Transverse colon (tissue), 4 donors: ENCODE data around the gene ZBTB37. TPM values are rescaled to one million over a fixed set of nuclear protein-coding genes. Genes with fewer than 3 reads are reported as not detected.

Experiments
- DNase-seq: peaks from one replicate; pipeline ENCODE4 v3.0.0-alpha.2; 2019
- H3K27ac ChIP-seq, 4 donors: fragments of 200-600 bp; sonication (generic); 2 replicates each; pipeline ENCODE4 v1.5.1; 2016 to 2018; ENCODE audit warnings: inconsistent platforms in 4 of 4
- H3K27me3 ChIP-seq: fragments of 200-600 bp; sonication (generic); 2 replicates; pipeline ENCODE4 v1.5.1; 2017; ENCODE audit warnings: inconsistent platforms
- H3K36me3 ChIP-seq, 4 donors: fragments of 200-600 bp; sonication (generic); 2 replicates each; pipeline ENCODE4 v1.5.1; 2017 to 2019; ENCODE audit warnings: inconsistent platforms in 4 of 4
- H3K4me1 ChIP-seq, 4 donors: fragments of 200-600 bp; sonication (generic); 2 replicates each; pipeline ENCODE4 v1.5.1; 2017 to 2020; ENCODE audit warnings: inconsistent platforms in 4 of 4
- H3K4me3 ChIP-seq, 4 donors: fragments of 200-600 bp; sonication (generic); 1 replicate in 1 of 4; 2 replicates in 3 of 4; pipeline versions ENCODE4 v1.5.1 to v1.6.1; 2017 to 2019; ENCODE audit warnings: inconsistent platforms in 4 of 4
- H3K9me3 ChIP-seq, 2 donors: fragments of 200-600 bp; sonication (generic); 2 replicates each; pipeline ENCODE4 v1.5.1; 2017 to 2019; ENCODE audit warnings: inconsistent platforms in 2 of 2
- EP300 ChIP-seq: sonication (generic); formaldehyde crosslinking; IDR thresholded peaks from one replicate; pipeline ENCODE4 v1.6.1; 2017; ENCODE audit warnings: antibody characterized with exemption, low read depth
- POLR2A ChIP-seq: fragments of 450-650 bp; IDR thresholded peaks from one replicate; pipeline ENCODE4 v1.6.1; 2016; ENCODE audit warnings: antibody characterized with exemption, mild to moderate bottlenecking, moderate library complexity
- POLR2AphosphoS5 ChIP-seq, 3 donors: sonication (generic); formaldehyde crosslinking; IDR thresholded peaks; one replicate each; pipeline ENCODE4 v1.6.1; 2016; ENCODE audit warnings: antibody characterized with exemption in 3 of 3
- WGBS, 2 donors: methylation state at CpG; one replicate each; pipeline ENCODE4 v1.1.5; 2018; ENCODE audit warnings: low coverage in 1 of 2; 5-methylcytosine and 5-hydroxymethylcytosine counted together
- in situ Hi-C, 4 donors: fragments of 200-750 bp; cut with MboI; loops; one replicate each; pipeline versions ENCODE4 v1.15.0 to v1.15.1; 2017; ENCODE audit warnings: low sequenced_read_pairs in 3 of 4, low pct_ligation_motif_present in 1 of 4, low pct_unique_long_range_greater_than_20kb in 1 of 4
- intact Hi-C: fragments of 100-400 bp; cut with DNase I; formaldehyde crosslinking; loops from one replicate; pipeline ENCODE4 v1.15.1; 2023; ENCODE audit warnings: low total_unique reads
- total RNA-seq, 4 donors: library from RNA; depleted of rRNA; stranded (reverse); fragments of >200 nt; gene quantifications; one replicate each; pipeline ENCODE4 v1.1.0, GENCODE V29; 2016
- TF ChIP-seq, protein P1 (sequence below), 5 experiments: fragments of 200-600 bp in 3 of 5; fragments of 450-650 bp in 2 of 5; sonication (generic) in 3 of 5; IDR thresholded peaks; 1 replicate in 2 of 5; 2 replicates in 3 of 5; pipeline ENCODE4 v1.5.1; 2016 to 2017; ENCODE audit warnings: antibody characterized with exemption in 5 of 5, inconsistent platforms in 3 of 5, mild to moderate bottlenecking in 2 of 5, moderate library complexity in 1 of 5

ZBTB37 gene
- total RNA-seq, 4 donors from 2014 or later: 4.6 to 8.3 (median 6.9) TPM

DNA sequence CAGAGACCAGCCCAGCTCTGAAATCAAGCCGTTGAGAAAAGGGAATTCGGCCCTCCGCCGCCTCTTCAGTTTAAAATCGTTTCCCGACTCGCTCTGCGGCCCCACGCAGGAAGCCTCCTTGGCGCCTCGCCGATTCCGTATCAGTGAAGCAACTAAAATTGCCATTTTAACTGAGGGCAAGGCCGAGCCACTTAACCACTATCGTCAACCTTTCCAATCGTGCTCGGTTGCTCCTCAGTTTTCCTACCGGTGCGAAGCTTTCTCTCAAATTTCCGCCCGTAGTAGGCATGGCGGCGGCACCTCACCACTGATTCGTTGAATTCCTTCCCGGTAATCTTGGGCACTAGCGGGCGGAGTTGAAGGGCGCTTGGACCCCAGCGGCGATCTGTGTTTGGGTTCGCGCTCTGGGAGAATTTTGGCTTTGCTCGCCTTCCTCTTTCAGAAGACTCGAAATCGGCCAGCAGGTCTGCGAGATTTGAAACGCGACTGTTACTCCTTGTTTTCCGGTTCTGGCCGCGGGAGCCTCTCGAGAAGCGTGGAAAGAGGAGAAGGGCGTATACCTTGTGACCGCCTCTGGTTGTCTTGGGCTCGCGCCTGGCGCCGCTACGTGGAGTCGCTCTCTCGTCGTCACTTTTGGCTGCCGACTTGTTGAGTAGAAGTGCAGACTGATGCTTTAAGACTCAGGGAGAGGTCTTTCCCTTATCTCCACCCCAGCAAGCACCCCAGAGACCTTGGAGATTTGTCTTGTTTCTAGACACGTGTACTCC, 43.7 kb upstream of the ZBTB37 start, which contains the start of the genes CENPL and DARS2:
CENPL (minus strand) TSS at position 569 of the 767 bp plus-strand sequence. CDS start 13,584 bp downstream, outside the sequence.
DARS2 (plus strand) TSS at position 359 of the 767 bp plus-strand sequence. CDS start 557 bp downstream, outside the sequence.
- intact Hi-C loops: loop anchor here (10.0 kb wide), 1 partner anchor 400 kb away; no protein-coding TSS in a partner anchor
- peak; percentile 96 for DNase-seq
- no peak for TF ChIP-seq EP300
- TF ChIP-seq POLR2A: peak; percentile 62
- TF ChIP-seq, protein P1, sequence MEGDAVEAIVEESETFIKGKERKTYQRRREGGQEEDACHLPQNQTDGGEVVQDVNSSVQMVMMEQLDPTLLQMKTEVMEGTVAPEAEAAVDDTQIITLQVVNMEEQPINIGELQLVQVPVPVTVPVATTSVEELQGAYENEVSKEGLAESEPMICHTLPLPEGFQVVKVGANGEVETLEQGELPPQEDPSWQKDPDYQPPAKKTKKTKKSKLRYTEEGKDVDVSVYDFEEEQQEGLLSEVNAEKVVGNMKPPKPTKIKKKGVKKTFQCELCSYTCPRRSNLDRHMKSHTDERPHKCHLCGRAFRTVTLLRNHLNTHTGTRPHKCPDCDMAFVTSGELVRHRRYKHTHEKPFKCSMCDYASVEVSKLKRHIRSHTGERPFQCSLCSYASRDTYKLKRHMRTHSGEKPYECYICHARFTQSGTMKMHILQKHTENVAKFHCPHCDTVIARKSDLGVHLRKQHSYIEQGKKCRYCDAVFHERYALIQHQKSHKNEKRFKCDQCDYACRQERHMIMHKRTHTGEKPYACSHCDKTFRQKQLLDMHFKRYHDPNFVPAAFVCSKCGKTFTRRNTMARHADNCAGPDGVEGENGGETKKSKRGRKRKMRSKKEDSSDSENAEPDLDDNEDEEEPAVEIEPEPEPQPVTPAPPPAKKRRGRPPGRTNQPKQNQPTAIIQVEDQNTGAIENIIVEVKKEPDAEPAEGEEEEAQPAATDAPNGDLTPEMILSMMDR (IDR thresholded peaks at IDR 0.05): peak in 1 of 5 experiments; percentile 28
- peak; percentile 43 to 69 (median 55) for TF ChIP-seq POLR2AphosphoS5 (IDR thresholded peaks at IDR 0.05)
- 0 to 1% methylated on average over 1 to 55 of the region's 55 CpGs for WGBS, 2 donors
- H3K36me3 ChIP-seq: no peaks in the 10 kb centered on the region
- peak within 1 kb of the TSS; percentile 48 to 89 (median 64) for H3K4me3 ChIP-seq
- H3K9me3 ChIP-seq: no peaks in the 10 kb centered on the region
- H3K27ac ChIP-seq: peak within 1 kb of the TSS; percentile 91 to 94 (median 92)
- no peaks in the 10 kb centered on the region for H3K27me3 ChIP-seq
- H3K4me1 ChIP-seq: peaks cover 8 to 32% (median 8%) of the 10 kb centered on the region in 4 donors
- in situ Hi-C loops: loop anchor here in 3 of 4 donors (10.0 to 25.0 kb wide), 3 partner anchors 387 to 1087 kb away; no protein-coding TSS in a partner anchor

DNA sequence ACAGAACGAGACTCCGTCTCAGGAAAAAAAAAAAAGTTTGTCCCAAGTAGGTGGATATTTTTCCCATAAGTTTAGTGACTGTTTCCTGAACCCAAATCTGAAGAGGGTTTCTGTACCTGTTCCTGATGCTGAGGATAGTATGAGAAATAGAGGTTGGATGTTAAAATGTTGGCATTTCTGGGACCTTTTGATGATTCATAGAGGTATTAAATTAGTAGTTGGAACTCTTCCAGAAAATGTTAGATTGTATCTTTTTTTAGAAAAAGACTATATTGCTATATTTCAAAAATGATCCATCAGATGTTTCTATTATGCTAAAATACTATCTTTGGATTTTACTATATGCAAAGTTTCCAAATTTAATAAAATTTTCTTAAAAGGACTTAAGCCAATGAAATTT, 40.6 kb upstream of the ZBTB37 start:
- no peaks in the 10 kb centered on the region for H3K9me3 ChIP-seq
- H3K36me3 ChIP-seq: peaks cover 0 to 20% (median 0%) of the 10 kb centered on the region in 4 donors
- intact Hi-C loops (loop anchor here (10.0 kb wide), 1 partner anchor 403 kb away; no protein-coding TSS in a partner anchor), in situ Hi-C loops (loop anchor here in 1 of 4 donors (10.0 kb wide), 1 partner anchor 393 kb away; no protein-coding TSS in a partner anchor)
- H3K4me1 ChIP-seq: peaks cover 8 to 27% (median 8%) of the 10 kb centered on the region in 4 donors
- H3K27ac ChIP-seq: no peak overlapping the region
- no peak for DNase-seq
- TF ChIP-seq, protein P1 (IDR thresholded peaks at IDR 0.05): no peak
- TF ChIP-seq POLR2AphosphoS5 (IDR thresholded peaks at IDR 0.05) (no peak), EP300 (no peak), POLR2A (no peak)
- WGBS, 2 donors: 84 to 88% methylated on average over 2 of the region's 2 CpGs
- no peaks in the 10 kb centered on the region for H3K27me3 ChIP-seq
- no peak overlapping the region for H3K4me3 ChIP-seq

DNA sequence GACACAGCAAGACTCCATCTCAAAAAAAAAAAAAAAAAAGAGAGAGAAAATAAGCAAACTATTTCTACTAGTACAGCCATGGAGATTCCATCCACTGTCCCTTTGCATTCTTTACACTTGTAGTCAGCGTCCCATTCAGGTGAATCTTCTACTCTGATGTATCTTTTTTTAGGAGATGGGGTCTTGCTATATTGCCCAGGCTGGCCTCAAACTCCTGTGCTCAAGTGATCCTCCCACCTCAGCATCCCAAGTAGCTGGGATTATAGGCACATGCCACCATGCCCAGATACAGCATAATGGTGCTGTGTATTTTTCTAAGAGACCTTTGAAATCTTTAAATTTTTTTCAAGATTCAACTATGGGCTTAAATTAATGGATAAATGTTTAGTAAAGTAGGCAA, 35.4 kb upstream of the ZBTB37 start:
- no peak for DNase-seq
- Histone ChIP-seq H3K27me3 (no peaks in the 10 kb centered on the region), H3K36me3 (peaks cover 0 to 64% (median 15%) of the 10 kb centered on the region in 4 donors), H3K4me1 (no peaks in the 10 kb centered on the region), H3K9me3 (no peaks in the 10 kb centered on the region), H3K27ac (no peak overlapping the region), H3K4me3 (no peak overlapping the region)
- intact Hi-C loops (no loop called here), in situ Hi-C loops (no loop called here)
- WGBS, 2 donors: 95% methylated on average over 1 of the region's 1 CpG; no CpG with 5 or more reads in 1 of the 2 donors
- TF ChIP-seq EP300 (no peak), POLR2A (no peak), POLR2AphosphoS5 (IDR thresholded peaks at IDR 0.05) (no peak)
- TF ChIP-seq, protein P1 (IDR thresholded peaks at IDR 0.05): no peak

DNA sequence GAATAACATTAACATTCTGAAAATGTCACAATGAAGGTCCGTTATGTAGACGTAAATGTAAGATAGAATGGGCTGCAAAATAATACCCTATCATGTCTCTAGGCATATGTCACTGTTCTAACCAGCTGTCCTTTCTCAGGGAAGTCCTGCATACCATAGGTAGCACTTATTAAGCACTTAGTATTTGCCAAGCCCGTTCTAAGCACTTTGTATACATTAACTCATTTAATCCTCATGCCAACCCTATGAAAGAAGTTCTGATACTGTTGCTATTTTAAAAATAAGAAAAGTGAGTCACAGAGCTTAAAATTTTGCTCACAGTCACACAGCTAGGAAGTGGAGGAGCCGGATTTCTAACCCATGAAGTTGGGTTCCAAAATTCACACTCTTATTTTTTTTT, 16.1 kb upstream of the ZBTB37 start:
- 83 to 85% methylated on average over 4 of the region's 4 CpGs for WGBS, 2 donors
- TF ChIP-seq POLR2AphosphoS5 (IDR thresholded peaks at IDR 0.05) (no peak), EP300 (no peak), POLR2A (no peak)
- TF ChIP-seq, protein P1 (IDR thresholded peaks at IDR 0.05): no peak
- peaks cover 0 to 49% (median 11%) of the 10 kb centered on the region in 4 donors for H3K36me3 ChIP-seq
- no peak overlapping the region for H3K4me3 ChIP-seq
- H3K27me3 ChIP-seq: no peaks in the 10 kb centered on the region
- intact Hi-C loops: no loop called here
- H3K27ac ChIP-seq: no peak overlapping the region
- no peak for DNase-seq
- H3K9me3 ChIP-seq: no peaks in the 10 kb centered on the region
- in situ Hi-C loops: no loop called here
- H3K4me1 ChIP-seq: no peaks in the 10 kb centered on the region
